A673 (cell line): Measurements from ENCODE around the gene CSNK2A2.

Source experiments
- EZH2 ChIP-seq: fragments of 200-600 bp; sonication (generic); IDR thresholded peaks from 2 replicates; pipeline ENCODE4 v1.6.1; 2017; ENCODE audit warnings: borderline replicate concordance, low read depth, mild to moderate bottlenecking, mixed read lengths, antibody characterized with exemption, low read length; ENCODE audit not compliant: poor library complexity, severe bottlenecking
- TF ChIP-seq, protein P1 (sequence below): fragments of 300-800, 200-600 bp; sonication (generic); conservative IDR thresholded peaks from 2 replicates; pipeline ENCODE4 v1.5.1; 2017; ENCODE audit warnings: low read depth, mild to moderate bottlenecking, antibody characterized with exemption, low read length, moderate library complexity, mixed read lengths

DNA sequence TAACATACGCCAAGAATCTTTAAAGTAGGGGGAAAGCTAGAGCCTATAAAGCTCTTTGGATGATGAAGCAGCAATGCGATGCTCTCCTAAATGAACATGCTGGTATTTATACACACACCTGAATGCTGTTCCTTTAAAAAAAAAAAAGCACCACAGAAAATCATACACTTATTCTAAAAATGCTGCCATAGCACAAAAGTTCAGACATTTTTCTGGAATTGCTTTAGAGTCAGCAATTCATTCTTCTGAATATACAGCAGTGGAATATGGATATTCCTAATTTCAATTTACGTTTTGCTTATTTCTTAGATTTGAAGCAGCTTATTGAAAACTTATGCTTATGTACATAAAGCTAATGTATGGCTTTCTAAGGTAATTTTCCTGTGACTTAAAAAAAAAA lies 3.1 kb downstream of the CSNK2A2 start:
- TF ChIP-seq, protein P1, sequence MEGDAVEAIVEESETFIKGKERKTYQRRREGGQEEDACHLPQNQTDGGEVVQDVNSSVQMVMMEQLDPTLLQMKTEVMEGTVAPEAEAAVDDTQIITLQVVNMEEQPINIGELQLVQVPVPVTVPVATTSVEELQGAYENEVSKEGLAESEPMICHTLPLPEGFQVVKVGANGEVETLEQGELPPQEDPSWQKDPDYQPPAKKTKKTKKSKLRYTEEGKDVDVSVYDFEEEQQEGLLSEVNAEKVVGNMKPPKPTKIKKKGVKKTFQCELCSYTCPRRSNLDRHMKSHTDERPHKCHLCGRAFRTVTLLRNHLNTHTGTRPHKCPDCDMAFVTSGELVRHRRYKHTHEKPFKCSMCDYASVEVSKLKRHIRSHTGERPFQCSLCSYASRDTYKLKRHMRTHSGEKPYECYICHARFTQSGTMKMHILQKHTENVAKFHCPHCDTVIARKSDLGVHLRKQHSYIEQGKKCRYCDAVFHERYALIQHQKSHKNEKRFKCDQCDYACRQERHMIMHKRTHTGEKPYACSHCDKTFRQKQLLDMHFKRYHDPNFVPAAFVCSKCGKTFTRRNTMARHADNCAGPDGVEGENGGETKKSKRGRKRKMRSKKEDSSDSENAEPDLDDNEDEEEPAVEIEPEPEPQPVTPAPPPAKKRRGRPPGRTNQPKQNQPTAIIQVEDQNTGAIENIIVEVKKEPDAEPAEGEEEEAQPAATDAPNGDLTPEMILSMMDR, result no peak
- no peak for TF ChIP-seq EZH2
